HG02798 (cell line): ENCODE results near the gene FAM177B.
"Not testable (repeated sequence)": the region's sequence is repeated elsewhere in the genome, so short reads cannot be mapped to it uniquely, and the experiment has no call there.

Experiments
- ATAC-seq: cut with Tn5 transposase; IDR thresholded peaks from one replicate; pipeline ENCODE4 v1.9.1; 2021; ENCODE audit warnings: mild to moderate bottlenecking; ENCODE audit not compliant: unreplicated experiment, poor library complexity

The FAM177B gene

GRCh38 chr1:222739465-222739864 is 2.5 kb downstream of the FAM177B start:
- ATAC-seq: no peak

- ATAC-seq: no peak
These were observed 2.9 kb downstream of the FAM177B start for GRCh38 chr1:222739929-222740328.

- ATAC-seq: not testable (repeated sequence)
These were observed 4.8 kb downstream of the FAM177B start for GRCh38 chr1:222741630-222742457.

GRCh38 chr1:222749927-222750326 is 12.9 kb downstream of the FAM177B start:
- ATAC-seq: no peak

GRCh38 chr1:222750651-222751050 is 13.6 kb downstream of the FAM177B start:
- no peak for ATAC-seq

GRCh38 chr1:222751255-222751654 is 14.3 kb downstream of the FAM177B start:
- no peak for ATAC-seq

GRCh38 chr1:222754366-222755139 is 17.6 kb downstream of the FAM177B start:
- no peak for ATAC-seq

GRCh38 chr1:222757646-222758268 is 20.8 kb downstream of the FAM177B start:
- no peak for ATAC-seq

GRCh38 chr1:222759451-222760035 is 22.5 kb downstream of the FAM177B start:
- no peak for ATAC-seq

GRCh38 chr1:222761083-222761482 is 24.1 kb downstream of the FAM177B start:
- no peak for ATAC-seq

GRCh38 chr1:222762178-222762577 is 25.2 kb downstream of the FAM177B start:
- not testable (repeated sequence) for ATAC-seq

- ATAC-seq: no peak
These were observed 30.2 kb downstream of the FAM177B start for GRCh38 chr1:222767152-222767571.

- no peak for ATAC-seq
These were observed 31.6 kb downstream of the FAM177B start for GRCh38 chr1:222768592-222768991.

- ATAC-seq: no peak
These were observed 32.2 kb downstream of the FAM177B start for GRCh38 chr1:222769181-222769580.

GRCh38 chr1:222769971-222770620 is 33.1 kb downstream of the FAM177B start:
- no peak for ATAC-seq

GRCh38 chr1:222772996-222773379 is 36.0 kb downstream of the FAM177B start:
- ATAC-seq: peak; percentile 83

- ATAC-seq: no peak
These were observed 40.5 kb downstream of the FAM177B start for GRCh38 chr1:222777463-222777862.

- ATAC-seq: no peak
These were observed 41.0 kb downstream of the FAM177B start for GRCh38 chr1:222777977-222778376.

GRCh38 chr1:222781251-222781650 is 44.2 kb downstream of the FAM177B start:
- peak; percentile 69 for ATAC-seq

GRCh38 chr1:222783051-222783450 is 46.0 kb downstream of the FAM177B start:
- no peak for ATAC-seq
